Measurements from ENCODE around the gene MYBL2.
"Not testable (repeated sequence)": the region's sequence is repeated elsewhere in the genome, so short reads cannot be mapped to it uniquely, and the experiment has no call there.

Gene MYBL2

GRCh38 chr20:43752561-43753301 lies 85.8 kb downstream of the MYBL2 start:
- peak; percentile 73 for DNase-seq

- no peak for DNase-seq
These were observed 88.5 kb downstream of the MYBL2 start for GRCh38 chr20:43755390-43755789.

GRCh38 chr20:43755851-43756250 lies 88.9 kb downstream of the MYBL2 start:
- no peak for DNase-seq

- not testable (repeated sequence) for DNase-seq
These were observed 91.0 kb downstream of the MYBL2 start for GRCh38 chr20:43757888-43758287.

DNA sequence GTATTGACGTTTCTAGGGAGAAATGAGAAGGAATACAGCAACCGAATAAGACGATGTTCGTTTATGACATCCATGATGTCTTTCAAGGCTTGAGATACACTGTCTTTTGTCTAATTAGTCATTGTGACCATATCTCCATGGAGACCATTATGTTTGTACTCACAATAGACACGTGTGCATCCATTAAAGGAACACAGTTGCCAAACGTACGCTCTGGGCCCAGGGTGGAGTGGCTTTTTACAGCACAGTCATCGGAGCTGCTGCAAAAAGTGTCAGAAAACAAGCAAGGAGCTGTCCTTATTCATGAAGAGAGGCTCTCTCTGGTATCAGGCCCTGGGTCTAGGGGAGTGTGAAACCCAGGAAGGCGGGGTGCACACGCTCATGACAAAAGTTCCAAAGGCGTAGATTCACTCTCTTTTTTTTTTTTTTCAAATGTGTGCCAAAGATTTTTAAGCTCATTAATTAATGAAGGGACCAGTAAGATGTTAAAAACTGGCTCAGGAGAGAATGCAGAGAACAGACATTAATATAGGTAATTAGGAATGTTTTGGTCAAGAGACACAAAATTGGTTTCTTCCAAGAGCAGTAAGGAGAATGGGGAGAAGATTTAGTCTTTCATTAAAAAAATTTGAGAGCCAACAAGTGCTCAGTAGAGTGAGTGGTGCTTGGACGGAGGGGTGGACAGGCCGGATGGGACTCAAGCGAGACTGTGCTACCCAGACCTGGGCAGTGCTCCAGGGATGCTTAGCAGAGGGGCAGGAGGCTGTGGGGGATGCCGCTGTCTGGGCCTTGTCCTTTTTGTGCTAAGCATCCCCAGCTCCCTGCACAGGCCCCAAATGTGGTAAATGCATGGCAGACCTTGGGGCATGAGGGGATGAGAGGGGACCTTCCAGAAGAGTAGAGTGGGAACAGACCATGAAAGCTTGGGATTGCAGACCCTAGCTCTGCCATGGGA lies 94.7 kb downstream of the MYBL2 start:
- DNase-seq: no peak

DNA sequence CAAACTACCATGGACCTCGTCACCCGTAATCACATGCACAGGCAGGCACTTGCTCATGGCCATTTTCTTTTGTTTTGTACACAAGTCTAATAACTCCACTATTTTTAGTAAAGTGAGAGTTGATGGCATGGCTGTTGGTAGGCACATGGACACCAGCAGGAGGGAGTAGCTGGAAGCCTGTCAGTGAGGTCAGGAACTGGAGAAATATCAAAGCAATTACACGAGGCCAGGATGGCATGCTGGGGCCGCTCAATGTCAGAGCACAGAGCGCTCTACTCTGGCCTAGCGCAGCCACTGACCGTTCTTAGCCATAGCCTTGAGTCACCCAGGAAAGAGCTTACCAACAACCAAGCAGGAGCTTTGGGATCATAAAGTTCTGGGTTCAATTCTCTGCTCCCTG lies 96.0 kb downstream of the MYBL2 start:
- no peak for DNase-seq

- no peak for DNase-seq
These were observed 99.0 kb downstream of the MYBL2 start for GRCh38 chr20:43765916-43766315.

All from suppressor macrophage treated with lipopolysaccharide for 4 hours (primary cell).